Fibroblast of villous mesenchyme (primary cell): Measurements from ENCODE around the gene SH3BGR. TPM values are rescaled to one million over a fixed set of nuclear protein-coding genes. Genes with fewer than 3 reads are reported as not detected.

Experiments
- DNase-seq: peaks from one replicate; pipeline ENCODE4 v3.0.0-alpha.2; 2010; ENCODE audit warnings: low read depth
- H3K4me3 ChIP-seq: 2 replicates; pipeline ENCODE4 v1.5.1; 2011; ENCODE audit warnings: low read depth, mild to moderate bottlenecking, low read length
- small RNA-seq: library from RNA; depleted of rRNA; stranded (forward); fragments of <200 nt; gene quantifications from one replicate; pipeline ENCODE3, GENCODE V24; 2012
- total RNA-seq: library from RNA; depleted of rRNA; stranded (reverse); fragments of >200 nt; gene quantifications from 2 replicates; pipeline ENCODE4 v1.2.3, GENCODE V29; 2012
- TF ChIP-seq, protein P1 (sequence below): IDR thresholded peaks from 2 replicates; pipeline ENCODE4 v1.5.1; 2012; ENCODE audit warnings: low read depth, mild to moderate bottlenecking, low read length; ENCODE audit not compliant: insufficient read depth

SH3BGR gene
- total RNA-seq, 1 donor = 2.2 TPM

DNA sequence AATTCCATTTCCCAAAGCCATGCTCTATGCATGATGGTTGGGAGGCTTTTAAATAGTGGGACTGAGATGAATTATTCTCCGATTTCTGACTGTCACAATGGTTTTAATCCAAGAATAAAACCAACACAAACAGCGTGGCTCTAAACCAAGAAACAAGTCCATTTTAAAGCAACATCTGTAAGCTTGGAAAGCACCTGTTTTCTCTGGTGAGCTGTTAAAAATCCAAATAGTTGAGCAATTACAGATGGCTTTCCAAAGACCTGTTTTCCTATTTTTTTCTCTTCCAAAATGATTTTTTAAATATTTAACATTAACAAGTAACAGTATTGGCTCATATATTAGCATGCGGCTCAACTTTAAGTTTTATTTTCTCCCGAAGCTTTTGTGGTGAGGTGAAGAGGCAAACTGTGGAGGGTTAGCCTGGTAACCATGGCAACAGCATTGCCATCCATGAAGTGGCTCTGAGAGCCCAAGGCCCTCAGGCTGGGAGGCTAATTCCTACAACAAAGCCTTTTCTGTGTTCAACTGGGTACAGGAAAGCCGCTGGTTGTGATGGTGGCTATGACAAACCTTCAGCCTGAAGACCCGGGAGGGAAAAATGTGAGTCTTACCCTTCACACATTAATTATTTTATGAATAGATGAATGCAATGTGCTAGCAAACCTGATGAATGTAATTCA is 104.3 kb downstream of the SH3BGR start:
- no peak overlapping the region for H3K4me3 ChIP-seq
- no peak for DNase-seq
- TF ChIP-seq, protein P1, sequence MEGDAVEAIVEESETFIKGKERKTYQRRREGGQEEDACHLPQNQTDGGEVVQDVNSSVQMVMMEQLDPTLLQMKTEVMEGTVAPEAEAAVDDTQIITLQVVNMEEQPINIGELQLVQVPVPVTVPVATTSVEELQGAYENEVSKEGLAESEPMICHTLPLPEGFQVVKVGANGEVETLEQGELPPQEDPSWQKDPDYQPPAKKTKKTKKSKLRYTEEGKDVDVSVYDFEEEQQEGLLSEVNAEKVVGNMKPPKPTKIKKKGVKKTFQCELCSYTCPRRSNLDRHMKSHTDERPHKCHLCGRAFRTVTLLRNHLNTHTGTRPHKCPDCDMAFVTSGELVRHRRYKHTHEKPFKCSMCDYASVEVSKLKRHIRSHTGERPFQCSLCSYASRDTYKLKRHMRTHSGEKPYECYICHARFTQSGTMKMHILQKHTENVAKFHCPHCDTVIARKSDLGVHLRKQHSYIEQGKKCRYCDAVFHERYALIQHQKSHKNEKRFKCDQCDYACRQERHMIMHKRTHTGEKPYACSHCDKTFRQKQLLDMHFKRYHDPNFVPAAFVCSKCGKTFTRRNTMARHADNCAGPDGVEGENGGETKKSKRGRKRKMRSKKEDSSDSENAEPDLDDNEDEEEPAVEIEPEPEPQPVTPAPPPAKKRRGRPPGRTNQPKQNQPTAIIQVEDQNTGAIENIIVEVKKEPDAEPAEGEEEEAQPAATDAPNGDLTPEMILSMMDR = no peak

DNA sequence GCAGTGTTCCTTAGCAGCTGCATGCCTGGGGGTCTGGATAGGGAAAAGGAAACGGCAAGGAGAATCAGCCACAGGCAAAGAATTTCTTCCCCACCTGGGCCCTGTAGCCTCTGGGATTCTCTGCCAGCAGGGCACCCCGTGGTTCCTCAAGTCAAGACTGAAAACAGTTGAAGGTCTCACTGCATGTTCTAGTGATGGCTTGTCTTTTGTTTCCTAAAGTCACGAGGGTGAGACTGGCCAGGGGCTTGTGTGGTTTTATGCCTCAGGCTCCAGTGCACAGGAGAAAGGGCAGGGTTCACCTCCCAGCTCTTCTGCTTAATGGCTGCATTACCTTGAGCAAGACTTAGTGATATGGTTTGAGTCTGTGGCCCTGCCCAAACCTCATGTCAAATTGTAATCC is 107.7 kb downstream of the SH3BGR start:
- no peak for DNase-seq
- TF ChIP-seq, protein P1 = no peak
- H3K4me3 ChIP-seq = no peak overlapping the region

DNA sequence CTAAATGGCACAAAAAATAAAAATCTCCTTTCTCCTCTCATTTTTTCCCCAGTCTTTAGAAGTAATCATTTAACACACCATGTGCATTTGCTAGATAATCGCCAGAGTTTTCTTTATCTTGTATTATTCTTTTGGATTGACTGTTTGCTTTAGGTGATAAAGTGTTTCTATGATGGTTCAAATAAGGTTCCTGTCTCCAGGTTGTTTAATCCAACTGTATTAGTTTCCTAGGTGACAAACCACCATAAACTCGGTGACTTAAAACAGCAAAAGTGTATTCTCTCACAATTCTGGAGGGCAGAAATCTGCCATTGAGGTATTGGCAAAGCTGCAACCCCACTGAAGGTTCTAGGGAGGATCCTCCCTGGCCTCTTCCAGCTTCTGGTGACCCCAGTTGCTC is 109.4 kb downstream of the SH3BGR start:
- DNase-seq = no peak
- H3K4me3 ChIP-seq = no peak overlapping the region
- TF ChIP-seq, protein P1 = no peak

DNA sequence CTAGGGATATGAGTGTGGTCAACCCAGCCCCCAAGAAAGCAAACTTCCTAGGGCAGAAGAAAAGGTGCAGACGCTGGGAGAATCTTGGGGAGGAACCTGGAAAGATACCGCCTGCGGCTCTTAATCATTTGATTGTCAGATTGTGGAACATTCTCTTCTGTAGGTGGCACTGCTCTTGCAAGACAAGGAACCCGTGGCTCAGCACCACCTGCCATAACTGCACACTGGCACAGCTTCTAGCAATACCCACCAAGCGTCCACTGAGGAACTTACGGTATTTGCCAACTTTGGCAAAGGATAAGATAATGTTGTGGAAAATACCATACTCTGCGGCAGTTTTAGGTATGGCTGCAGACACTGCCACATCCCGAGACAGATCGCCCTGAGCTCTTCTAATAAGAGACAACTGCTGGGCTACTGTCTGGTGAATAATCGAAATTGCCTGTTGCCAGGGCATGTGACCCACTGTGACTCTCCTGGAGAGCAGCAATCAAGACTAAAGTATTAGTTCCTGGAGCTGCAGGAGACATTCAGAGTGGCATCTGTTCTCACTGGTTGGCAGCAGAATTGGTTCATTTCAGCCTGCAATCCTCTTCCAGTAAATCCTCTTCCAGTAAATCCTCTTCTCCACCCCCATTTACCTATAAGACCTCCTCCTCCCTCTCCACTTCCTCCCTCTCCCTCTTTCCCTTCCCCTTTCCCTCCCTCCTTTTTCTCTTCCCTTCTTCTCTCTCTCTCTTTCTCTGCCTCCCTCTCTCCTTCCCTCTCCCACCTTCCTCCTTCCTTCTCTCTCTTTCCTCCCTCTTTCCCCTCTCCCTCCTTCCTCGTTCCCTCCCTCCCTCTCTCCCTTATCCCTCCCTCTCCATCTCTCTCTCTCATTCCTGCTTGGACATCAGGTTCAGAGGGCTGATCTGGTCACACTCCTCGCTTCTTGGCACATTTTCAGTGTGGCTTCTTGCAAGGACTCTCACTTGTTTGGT is 111.3 kb downstream of the SH3BGR start:
- DNase-seq = no peak
- TF ChIP-seq, protein P1 = no peak

DNA sequence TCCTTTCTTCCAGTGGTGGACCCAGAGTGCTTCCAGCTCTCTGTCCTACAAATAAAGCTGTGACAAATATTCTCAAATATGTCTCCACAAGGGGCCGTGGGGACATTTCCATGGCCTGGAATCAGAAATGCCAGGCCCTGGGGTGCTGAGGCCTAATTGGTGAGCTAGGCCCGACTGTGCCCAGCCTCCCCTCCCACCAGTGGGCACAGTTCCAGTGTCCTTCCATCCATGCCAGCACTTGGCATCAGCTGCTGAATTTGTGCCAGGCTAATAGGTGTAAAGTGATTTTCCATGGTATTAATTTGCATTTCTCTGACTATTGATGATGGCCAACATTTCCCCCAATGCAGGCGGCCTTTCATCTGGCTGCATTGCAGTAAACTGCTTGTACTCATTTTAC is 112.4 kb downstream of the SH3BGR start:
- H3K4me3 ChIP-seq = no peak overlapping the region
- TF ChIP-seq, protein P1 = no peak
- DNase-seq = no peak

More for the DNA sequence above, 111.3 kb downstream of the SH3BGR start:
- no peak overlapping the region for H3K4me3 ChIP-seq

Small RNA genes within 50 kb of the gene (small RNA-seq; reads per million reads assigned to genes)
- not detected for gene MIR6508

Other genes starting within 250 kb of the SH3BGR start
- 48.6 and 75.6 TPM in 2 replicates for gene BRWD1, start 138.3 kb upstream of the SH3BGR start, total RNA-seq
- 177 and 255 TPM in 2 replicates for gene HMGN1, start 102.9 kb upstream of the SH3BGR start, total RNA-seq
- gene LCA5L, start 6.2 kb upstream of the SH3BGR start, total RNA-seq = 0.86 and 0.97 TPM in 2 replicates
- under 0.01 TPM in 1 of 2 replicates, not detected in the other for gene B3GALT5, start 161.0 kb downstream of the SH3BGR start, total RNA-seq